Stimulated activated CD4-positive, alpha-beta T cell treated with anti-CD3 and anti-CD28 coated beads, TNF-alpha, amount 100 ng/mL, for 1 hour (primary cell): ENCODE measurements around the gene SH3TC2.
"Not testable (repeated sequence)": the region's sequence is repeated elsewhere in the genome, so short reads cannot be mapped to it uniquely, and the experiment has no call there.

Experiments
- DNase-seq, 3 donors: peaks; one replicate each; pipeline ENCODE4 v3.0.0-alpha.2; 2020; ENCODE audit warnings: low read depth in 3 of 3, low spot score in 1 of 3

The SH3TC2 gene

DNA sequence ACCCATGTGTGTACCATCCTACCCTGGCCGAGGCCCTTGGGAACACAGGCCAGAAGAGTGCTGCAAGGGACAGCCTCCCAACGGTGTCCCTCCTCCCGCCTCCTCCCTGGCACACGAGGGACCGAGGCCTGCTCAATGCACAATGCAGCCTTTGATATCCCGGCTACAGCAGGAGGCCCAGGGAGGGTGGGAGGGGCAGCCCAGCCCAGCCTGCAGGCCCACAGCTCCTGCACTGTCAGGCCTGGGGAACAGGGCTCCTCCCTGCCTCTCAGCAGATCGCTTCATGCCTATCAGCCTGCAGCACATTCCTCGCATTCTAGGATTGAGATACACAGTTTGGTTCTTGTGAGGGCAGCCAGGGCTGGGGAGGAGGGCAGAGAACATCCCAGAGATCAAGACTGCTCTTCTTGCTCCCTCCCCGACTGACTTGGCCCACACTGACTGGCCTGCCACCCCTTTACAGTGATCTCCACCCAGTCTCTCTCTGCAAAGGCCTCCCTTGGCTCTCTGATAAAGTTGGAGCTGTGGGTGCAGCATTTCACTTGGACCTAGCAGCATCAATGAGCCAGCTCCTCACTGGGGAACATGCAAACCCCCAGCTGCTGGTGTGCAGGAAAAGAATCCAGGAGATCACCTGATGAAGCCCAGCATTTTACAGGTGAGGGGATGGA, at the start of gene SH3TC2:
Gene SH3TC2 (minus strand): TSS at position 46 of the 671 bp plus-strand sequence. CDS start 40 bp downstream, at position 6.
- DNase-seq = no peak

DNA sequence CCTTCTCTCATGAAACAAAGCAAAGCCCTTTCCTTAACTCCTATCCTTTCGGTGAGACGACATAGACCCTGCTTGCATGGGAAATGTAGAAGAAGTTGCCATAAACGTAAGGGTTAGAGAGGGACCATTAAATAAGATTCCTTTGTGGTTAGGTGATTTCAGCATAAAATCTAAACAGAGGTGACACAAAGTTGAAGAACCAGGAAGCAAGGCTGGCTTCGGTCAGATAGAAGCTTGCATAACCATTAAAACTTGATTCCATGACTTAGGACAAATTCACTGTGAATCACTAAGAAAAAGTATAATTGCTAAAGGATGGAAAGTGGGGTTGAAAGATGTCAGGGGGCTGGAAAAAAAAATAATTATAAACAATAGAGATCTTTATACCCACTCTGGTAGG, 47.5 kb upstream of the SH3TC2 start:
- no peak for DNase-seq

DNA sequence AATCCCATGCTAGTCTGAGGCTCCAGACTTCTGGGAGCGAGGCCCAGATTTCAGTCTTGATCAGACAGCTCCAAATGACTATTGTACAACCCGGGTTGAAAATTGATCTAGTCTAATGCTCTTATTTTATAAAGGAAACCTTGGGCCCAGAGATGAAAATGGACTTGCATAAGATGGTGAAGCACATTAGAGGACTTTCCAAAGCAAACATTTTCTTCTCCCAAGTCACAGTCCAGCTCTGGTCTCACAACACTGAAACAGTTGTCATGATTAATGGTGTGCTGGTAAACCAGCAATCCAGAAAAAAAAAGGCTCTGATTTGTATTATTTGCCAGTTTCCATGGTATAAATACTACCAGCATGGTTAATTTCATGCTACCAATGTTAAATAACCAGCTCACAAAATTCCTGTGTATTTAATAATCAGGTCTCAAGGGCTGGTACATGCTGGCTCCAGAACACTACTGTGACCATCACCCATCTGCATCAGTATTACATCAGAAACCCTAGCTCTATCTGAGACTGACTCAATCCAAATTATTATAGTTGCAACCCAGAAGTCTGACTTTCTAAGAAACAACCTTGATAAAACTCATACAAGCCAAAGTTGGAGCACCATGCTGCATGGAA, 45.9 kb upstream of the SH3TC2 start:
- DNase-seq = no peak

DNA sequence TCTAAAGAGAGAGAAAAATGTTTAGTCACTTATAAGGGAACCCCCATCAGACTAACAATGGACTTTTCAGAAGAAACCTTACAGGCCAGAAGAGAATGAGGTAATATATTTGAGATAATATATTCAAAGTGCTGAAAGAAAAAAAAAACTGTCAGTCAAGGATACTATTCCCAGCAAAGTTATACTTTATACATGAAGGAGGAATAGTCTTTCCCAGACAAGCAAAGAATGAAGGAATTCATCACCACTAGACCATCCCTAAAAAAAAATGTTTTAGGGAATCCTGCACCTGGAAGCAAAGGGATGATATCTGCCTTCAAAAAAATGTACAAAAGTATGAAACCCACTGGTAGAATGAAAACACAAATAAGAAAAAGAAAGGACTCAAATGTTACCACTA, 37.5 kb upstream of the SH3TC2 start:
- DNase-seq = no peak

DNA sequence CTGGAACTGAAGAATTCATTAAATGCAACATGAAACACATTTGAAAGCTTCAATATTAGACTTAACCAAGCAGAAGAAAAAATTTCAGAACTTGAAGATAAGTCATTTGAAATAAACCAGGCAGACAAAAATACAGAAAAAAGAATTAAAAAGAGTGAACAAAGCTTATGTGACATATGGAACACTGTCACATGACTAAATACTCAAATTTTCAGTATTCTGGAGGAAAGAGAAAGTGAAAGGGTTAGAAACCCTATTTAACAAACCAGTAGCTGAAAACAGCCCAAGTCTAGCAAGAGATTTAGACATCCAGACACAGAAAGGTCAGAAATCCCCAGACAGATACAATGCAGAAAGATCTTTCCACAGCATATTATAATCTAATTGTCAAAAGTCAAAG, 37.1 kb upstream of the SH3TC2 start:
- DNase-seq = no peak

DNA sequence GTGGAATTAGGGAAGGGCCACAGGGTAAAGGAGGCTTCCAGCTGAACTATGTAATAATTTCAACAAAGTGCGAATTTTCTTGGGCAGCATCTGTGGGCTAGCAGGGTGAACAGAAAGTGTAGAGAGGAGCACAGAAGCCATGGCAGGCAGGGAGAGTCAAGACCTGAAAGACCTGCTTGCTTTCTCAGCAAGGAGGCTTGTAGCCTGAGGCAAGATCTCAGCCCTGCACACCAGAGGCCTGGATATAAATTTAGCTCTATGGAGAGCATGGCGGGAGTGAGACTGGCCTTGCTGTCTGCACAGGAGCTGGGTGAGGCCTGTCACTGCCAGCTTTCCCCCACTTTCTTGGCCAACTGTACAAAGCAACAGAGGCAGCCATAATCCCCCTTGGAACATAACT, 32.1 kb upstream of the SH3TC2 start:
- no peak for DNase-seq

DNA sequence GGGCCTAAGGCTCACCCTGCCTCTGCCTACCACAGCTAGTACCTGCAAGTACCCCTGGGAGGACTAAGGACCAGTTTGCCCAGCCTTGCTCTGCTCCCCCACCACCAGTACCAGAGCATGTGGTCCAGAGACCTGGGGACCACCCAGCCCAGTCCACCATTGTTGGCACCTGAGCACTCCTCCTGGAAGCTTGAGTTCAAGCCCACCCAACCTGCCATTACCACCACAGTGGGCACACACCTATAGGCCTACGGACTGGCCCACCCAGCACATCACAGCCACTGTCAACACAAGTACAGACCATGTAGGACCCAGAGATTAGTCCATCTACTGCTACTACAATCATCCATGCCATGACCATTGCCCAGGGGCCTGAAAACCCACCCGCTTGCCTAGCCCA, 30.8 kb upstream of the SH3TC2 start:
- DNase-seq = no peak

DNA sequence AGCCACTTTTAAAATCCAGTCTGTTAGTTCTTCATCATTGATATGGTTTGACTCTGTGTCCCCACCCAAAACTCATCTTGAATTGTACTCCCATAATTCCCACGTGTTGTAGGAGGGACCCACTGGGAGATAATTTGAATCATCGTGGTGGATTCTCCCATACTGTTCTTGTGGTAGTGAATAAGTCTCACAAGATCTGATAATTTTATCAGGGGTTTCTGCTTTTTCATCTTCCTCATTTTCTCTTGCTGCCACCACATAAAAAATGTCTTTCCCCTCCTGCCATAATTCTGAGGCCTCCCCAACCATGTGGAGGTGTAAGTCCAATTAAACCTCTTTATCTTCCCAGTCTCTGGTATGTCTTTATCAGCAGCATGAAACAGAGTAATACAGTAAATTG, 26.9 kb upstream of the SH3TC2 start:
- DNase-seq = no peak

DNA sequence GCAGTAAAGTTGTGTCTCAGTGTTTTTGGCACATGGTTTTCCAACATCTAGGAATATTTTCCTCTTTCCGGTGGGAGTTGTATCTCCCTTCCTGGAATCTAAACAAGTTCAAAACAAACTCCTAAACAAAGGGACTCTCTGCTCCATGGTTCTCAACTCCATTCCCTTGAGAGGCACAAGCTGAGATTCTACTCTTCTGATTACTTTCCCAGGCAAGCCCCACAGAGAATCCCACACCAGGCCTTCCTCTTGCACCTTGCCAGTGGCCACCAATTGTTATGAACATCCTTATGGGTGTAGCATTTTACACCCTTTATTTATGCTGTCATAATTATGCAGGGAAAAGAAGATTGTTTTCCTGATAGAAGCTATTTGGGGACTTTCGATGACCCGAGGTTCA, 25.8 kb upstream of the SH3TC2 start:
- no peak for DNase-seq

DNA sequence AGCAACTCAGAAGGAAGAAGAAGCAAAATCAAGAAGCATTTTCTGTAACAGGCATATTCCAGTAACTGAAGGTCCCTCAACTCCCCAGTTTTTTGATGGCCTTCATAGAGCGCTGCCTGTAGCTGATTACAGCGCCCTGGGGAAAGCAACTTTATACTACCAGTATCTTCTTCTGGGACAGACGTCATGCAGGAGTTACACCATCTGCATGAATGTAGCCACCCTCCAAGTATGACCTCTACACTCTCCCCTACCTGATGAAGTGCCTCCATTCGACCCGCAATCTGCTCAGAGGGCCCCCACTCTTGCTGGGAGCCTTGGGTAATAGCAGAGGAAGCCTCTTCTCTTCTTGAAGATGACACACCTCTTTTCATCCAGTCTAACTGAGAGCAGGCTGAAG, 21.0 kb upstream of the SH3TC2 start:
- no peak for DNase-seq

DNA sequence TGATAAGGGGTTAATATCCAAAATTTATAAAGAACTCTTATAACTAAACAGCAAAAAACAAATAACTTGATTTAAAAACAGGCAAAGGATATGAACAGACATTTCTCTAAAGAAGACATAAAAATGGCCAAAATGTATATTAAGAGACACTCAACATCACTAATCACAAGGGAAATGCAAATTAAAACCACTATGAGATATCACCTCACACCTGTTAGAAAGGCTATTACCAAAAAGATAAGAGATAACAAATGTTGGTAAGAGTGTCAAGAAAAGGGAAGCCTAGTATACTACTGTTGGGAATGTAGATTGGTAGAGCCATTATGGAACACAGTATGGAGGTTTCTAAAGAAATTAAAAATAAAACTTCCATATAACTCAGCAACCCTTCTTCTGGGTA, 19.4 kb upstream of the SH3TC2 start:
- DNase-seq = no peak

DNA sequence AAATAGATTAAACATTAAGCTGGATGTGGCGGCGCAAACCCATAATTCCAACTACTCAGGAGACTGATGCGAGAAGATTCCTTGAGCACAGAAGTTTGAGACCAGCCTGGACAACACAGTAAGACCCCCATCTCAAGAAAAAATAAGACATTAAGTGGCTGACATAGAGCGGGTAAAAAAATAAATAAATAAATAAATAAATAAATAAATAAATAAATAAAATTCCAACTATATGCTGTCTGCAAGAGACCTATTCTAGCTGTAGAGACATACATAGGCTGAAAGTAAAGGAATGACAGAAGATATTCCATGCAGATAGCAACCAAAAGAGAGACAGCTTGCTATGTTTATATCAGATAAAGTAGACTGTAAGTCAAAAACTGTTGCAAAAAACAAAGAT, 17.4 kb upstream of the SH3TC2 start:
- DNase-seq = no peak

DNA sequence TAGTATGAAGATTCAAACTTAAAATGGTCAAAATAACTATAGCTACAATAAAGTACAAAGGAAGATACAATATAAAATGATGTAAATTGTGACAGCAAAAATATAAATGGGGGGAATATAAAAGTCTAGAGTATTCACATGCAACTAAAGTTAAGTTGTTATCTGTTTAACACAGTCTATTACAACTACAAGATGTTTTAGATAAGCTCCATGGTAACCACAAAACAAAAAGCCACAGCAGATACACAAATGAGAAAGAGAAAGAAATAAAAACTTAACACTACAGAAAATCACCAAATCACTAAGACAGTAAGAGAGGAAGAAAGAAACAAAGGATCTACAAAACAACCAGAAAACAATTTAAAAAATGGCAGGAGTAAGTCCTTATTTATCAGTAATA, 17.0 kb upstream of the SH3TC2 start:
- no peak for DNase-seq

DNA sequence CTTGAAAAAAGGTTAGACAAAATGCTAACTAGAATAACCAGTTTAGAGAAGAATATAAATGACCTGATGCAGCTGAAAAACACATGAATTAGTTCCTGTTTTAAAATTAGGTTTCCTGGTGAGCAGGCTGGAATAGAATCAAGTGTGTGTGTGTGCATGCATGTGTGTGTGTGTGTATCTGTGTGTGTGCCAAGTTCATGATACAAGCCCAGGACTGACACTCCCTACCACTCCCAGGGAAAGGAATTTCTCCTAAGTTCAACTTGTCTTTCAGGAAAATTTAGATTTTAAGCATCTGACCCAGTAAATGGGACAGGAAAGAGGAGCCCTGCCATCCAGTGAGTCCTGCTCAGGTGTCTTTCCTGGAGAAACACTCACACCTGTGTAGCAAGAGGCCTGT, 11.2 kb upstream of the SH3TC2 start:
- DNase-seq = not testable (repeated sequence)

DNA sequence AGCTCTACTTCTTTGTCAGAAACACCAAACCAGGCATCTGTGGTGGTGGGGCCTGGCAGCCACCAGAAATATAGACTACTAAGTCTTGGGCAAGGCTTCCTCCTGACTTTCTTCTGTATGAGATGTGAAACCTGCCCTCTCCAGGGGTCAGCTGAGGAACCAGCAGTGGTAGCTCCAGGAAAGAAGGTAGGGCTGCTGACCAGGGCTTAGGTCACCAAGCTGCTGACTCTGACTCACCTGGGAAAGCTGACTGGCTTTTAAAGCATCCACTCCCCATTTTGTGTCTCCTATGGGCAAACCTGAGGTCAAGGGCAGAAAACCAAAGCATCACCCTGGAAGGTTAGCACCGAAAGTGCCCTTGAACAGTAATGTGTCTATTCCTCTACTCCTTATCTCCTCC, 10.4 kb upstream of the SH3TC2 start:
- no peak for DNase-seq

DNA sequence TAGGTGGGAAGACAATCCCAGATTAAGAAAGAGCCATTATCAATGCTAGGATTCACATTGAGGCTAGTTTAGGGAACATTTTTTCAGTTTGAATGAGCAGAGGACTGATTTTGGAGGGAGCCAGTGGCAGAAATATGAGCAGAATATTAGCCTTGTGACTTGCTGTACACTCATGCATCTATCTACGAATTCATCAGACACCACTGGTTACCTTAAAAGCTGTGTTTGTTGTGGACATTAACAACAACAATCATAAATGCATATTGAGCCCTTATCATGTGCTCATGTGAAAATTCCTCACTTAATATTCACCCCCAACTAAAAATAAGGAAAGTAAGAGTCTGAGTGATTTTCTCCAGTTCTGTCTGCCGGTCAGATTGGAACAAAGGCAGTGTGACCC, 9.9 kb upstream of the SH3TC2 start:
- no peak for DNase-seq

DNA sequence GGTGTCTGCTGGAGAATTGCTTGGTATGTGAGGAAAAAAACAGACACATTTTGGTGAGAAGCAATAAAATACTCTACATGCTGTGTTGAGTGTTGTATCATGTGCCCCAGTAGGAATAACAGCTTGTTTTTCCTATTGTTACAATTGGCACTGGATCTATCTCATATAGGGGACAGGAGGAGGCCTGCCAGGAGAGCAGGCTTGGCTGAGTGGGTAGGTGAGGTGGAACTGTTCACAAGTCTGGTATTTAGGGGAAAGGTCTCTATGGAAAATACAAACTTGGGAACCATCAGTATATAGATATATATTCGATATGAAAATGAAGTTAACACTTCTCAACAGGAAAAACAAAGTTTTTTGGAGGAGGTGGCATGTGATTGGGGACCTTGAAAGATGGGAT, 9.5 kb upstream of the SH3TC2 start:
- no peak for DNase-seq

DNA sequence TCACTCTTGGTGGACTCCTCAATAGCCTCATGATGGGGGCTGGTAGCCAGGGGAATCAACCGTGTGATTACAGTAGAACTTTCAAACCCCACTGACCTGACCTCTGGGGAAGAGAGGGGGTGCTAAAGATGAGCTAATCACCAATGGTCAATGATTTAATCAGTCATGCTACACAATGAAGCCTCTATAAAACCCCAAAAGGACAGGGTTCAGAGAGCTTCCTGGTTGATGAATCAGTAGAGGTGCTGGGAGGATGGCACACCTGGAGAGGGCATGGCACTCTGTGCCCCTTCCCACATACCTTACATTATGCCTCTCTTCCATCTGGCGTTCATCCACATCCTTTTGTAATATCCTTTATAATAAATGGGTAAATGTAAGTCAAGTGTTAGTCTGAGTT, 8.9 kb upstream of the SH3TC2 start:
- DNase-seq = no peak

DNA sequence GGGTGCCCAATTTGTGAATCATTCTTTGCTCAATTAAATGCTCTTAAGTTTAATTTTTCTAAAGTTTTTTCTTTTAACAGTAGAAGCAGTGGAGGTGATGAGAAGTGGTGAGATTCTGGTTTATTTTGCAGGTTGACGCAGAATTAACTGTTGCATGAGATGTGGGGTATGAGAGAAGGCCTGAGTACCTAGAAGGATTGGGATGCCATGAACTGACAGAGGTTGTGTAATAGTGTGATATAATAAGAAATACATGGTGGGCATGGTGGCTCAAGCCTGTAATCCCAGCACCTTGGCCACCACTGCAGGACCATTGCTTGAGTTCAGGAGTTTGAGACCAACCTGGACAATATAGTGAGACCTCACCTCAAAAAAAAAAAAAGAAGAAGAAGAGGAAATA, 8.4 kb upstream of the SH3TC2 start:
- DNase-seq = no peak

DNA sequence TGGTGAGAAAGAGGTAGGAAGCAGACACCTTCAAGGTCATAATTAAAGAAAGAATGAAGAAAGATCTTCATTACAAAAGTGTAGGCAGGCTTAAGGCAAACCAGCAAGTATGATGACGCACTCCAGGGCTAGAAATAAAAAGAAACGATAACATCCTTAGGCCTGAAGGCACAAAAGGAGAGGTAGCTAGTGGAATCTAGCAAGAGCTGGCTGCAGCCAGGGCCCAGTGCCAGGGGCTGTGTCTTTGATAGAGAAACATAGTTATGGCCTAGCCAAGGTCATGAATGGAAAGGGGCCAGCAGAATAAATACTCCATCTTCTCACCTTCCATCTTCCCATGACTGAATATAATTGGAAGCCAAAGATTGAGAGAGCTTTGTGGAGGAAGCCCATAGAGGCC, 6.8 kb upstream of the SH3TC2 start:
- no peak for DNase-seq

DNA sequence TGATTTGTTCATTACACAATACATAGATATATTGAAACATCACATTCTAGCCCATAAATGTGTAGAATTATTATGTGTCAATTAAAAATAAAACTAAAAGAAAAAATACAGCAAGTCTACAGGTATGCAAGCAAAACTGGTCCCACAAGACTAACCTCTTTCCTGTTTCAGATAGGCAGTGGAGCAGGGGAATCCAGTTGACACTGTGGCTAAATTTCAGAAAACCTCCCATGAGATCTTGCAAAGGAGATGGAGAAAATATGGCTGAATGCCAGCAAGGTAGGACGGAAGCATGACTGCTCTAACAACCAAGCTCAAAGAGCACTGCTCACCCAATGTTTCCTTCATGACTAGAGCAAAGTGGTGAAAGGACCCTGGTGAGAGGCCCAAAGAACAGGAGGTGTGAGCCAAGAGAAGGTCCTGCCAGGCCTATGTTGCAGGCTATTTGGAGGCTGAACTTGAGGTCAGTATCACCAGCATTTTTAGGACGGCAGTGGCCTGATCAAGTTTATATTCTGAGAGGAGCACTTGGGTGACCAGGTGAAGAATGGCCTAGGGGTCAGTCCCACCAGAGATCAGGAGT, 1.1 kb upstream of the SH3TC2 start:
- DNase-seq = no peak

DNA sequence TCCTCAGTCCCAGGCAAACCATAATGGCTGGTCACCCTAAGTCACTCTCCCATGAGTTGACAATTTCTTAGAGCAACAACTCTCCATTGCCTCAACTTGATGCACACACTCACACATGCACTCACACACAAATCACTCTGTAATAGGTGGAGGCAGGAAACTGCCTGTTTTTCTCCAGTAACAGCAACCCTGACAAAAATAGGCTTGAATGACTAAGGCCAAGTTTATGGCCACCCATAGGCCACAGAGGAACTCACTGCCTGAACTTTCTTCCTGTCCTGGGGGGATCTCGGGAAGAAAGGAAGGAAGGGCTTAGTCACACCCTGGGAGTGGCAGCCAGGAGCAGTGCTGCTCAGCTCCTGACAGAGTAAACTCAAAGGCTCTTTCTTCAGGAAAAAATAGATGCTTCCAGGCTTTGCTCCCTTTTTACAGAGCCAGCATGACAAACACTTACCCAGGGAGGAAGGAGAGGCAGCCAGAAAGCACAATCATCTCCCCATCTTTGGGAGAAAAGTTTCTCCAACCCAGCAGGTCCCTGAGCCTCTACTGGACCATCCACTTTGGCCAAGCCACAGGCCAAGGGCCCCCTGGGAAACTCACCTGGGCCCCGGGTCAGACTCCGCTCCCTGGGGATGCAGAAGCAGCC, 368 bp downstream of the SH3TC2 start:
- DNase-seq = no peak
